ENCODE measurements around the gene RAB11FIP3. TPM values are rescaled to one million over a fixed set of nuclear protein-coding genes. Genes with fewer than 3 reads are reported as not detected.

Gene RAB11FIP3
- total and polyA plus RNA-seq, 2 of the 13 experiments (the other 11 are each of a cell fraction or from before 2014, with no cell fraction given): 34.3 to 57.6 TPM

DNA sequence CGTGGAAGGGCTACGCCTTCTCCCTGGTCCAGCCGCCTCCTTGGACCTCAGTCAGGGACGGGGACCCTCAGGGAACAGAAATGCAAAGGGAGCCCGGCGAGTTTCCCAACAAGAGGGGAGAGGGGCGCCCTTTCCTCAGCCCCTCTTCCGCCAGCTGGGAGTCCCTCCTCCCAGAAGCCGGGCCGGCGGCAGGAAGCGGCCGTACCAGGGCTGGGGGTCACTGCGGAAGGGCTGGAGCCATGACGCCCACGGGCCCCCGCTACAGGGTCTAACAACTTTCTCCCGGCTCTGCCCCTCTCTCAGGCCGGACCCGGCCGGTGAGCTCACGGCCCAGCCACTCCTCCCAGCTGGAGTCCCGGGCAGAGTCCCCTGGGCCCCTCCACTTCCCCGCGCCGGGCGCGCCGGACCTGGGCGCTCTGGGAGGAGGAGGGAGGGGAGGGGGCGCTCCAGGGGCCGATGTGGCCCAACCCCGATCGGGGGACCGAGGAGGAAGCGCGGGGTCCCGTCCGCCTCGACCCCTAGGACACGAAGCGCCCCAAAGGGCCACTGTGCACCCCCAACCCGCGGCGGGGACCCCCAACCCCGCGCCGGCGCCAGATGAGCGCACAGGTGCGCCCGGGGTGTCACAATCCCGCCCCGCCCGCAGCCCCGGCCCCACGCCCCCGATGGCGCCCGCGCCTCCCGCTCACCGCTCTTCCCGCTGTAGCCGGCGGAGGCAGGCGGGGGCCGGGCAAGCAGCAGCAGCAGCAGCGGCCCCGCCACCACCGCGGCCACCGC lies 44.2 kb upstream of the RAB11FIP3 start (continued):
- TF ChIP-seq UBTF (CRISPR knock-in tag; IDR thresholded peaks at IDR 0.05) (peak; percentile 95), NFE2L1 (CRISPR knock-in tag; IDR thresholded peaks at IDR 0.05; ENCODE audit: borderline replicate concordance) (no peak), HNRNPK (IDR thresholded peaks at IDR 0.05; ENCODE audit: low read depth, low read length, poor library complexity, severe bottlenecking) (peak; percentile 57), EP300 (IDR thresholded peaks at IDR 0.05; ENCODE audit: low read depth in 2 of 2, low read length in 2 of 2) (no peak), EP300 (CRISPR knock-in tag; IDR thresholded peaks at IDR 0.05; ENCODE audit: borderline replicate concordance) (no peak), ZNF788 (CRISPR knock-in tag; IDR thresholded peaks at IDR 0.05; ENCODE audit: borderline replicate concordance) (peak; percentile 72; the same call in 1 of the 2 replicates), ZHX1 (CRISPR knock-in tag; IDR thresholded peaks at IDR 0.05; ENCODE audit: low read depth) (0 out of 2 replicates have a peak, but pooled peaks have one; percentile 33), HNRNPL (IDR thresholded peaks at IDR 0.05; ENCODE audit: low read depth, low read length) (0 out of 2 replicates have a peak, but pooled peaks have one; percentile 34), SRY (CRISPR knock-in tag; IDR thresholded peaks at IDR 0.05) (no peak), ZNF530 (CRISPR knock-in tag; IDR thresholded peaks at IDR 0.05; ENCODE audit: low read depth) (no peak), MTF1 (CRISPR knock-in tag; IDR thresholded peaks at IDR 0.05) (no peak), ZNF589 (CRISPR knock-in tag; conservative IDR thresholded peaks at IDR 0.05) (no peak), FOXK1 (CRISPR knock-in tag; IDR thresholded peaks at IDR 0.05; ENCODE audit: borderline replicate concordance, low read depth) (no peak), NFE2 (CRISPR knock-in tag; IDR thresholded peaks at IDR 0.05) (no peak), U2AF2 (IDR thresholded peaks at IDR 0.05; ENCODE audit: low read depth, low read length) (no peak), ZNF749 (CRISPR knock-in tag; IDR thresholded peaks at IDR 0.05; ENCODE audit: borderline replicate concordance) (no peak), MLLT10 (CRISPR knock-in tag; IDR thresholded peaks at IDR 0.05) (no peak), SIN3A (IDR thresholded peaks at IDR 0.05; ENCODE audit: borderline replicate concordance, low read depth, low read length) (peak; percentile 23; the same call in 1 of the 2 replicates), HIVEP1 (CRISPR knock-in tag; IDR thresholded peaks at IDR 0.05) (peak; percentile 40; the same call in 1 of the 2 replicates), KMT2A (CRISPR knock-in tag; IDR thresholded peaks at IDR 0.05) (0 out of 2 replicates have a peak, but pooled peaks have one; percentile 17), DRAP1 (CRISPR knock-in tag; IDR thresholded peaks at IDR 0.05) (0 out of 2 replicates have a peak, but pooled peaks have one; percentile 16), GTF2F1 (IDR thresholded peaks at IDR 0.05; ENCODE audit: low read length) (no peak), ZNF776 (CRISPR knock-in tag; IDR thresholded peaks at IDR 0.05) (no peak)
- TF ChIP-seq, protein P1, sequence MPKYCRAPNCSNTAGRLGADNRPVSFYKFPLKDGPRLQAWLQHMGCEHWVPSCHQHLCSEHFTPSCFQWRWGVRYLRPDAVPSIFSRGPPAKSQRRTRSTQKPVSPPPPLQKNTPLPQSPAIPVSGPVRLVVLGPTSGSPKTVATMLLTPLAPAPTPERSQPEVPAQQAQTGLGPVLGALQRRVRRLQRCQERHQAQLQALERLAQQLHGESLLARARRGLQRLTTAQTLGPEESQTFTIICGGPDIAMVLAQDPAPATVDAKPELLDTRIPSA (CRISPR knock-in tag; IDR thresholded peaks at IDR 0.05; ENCODE audit: borderline replicate concordance): no peak
